ENCODE data around the gene FBXL17.

Gene FBXL17

DNA sequence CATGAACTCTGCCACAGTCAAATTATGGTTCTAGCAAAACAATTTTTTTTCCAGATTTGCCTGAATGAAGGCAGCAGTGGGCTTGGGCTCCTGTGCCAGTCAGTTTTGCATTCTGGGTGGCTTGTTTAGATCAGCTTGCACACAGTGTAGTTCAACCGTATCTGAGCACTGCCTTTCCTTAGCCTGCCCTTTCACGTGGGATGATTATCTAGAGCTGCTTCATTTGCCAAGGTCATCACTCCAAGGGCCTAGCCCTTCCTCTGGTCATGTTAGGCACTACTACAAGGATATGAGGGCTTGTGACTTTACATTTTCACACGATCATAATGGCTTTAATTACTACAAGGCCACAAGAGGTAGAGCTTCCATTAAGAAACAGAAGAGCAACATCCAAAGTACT lies 560.6 kb downstream of the FBXL17 start:
- TF ChIP-seq, protein P1, sequence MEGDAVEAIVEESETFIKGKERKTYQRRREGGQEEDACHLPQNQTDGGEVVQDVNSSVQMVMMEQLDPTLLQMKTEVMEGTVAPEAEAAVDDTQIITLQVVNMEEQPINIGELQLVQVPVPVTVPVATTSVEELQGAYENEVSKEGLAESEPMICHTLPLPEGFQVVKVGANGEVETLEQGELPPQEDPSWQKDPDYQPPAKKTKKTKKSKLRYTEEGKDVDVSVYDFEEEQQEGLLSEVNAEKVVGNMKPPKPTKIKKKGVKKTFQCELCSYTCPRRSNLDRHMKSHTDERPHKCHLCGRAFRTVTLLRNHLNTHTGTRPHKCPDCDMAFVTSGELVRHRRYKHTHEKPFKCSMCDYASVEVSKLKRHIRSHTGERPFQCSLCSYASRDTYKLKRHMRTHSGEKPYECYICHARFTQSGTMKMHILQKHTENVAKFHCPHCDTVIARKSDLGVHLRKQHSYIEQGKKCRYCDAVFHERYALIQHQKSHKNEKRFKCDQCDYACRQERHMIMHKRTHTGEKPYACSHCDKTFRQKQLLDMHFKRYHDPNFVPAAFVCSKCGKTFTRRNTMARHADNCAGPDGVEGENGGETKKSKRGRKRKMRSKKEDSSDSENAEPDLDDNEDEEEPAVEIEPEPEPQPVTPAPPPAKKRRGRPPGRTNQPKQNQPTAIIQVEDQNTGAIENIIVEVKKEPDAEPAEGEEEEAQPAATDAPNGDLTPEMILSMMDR (IDR thresholded peaks at IDR 0.05; ENCODE audit: low read depth, low read length) = no peak
- DNase-seq = no peak
- Histone ChIP-seq H3K4me1 (no peaks in the 10 kb centered on the region; the same call in 1 of the 2 replicates), H3K36me3 (no peaks in the 10 kb centered on the region), H3K9me3 (peaks cover 2% of the 10 kb centered on the region; the same call in 1 of the 2 replicates), H3K4me3 (ENCODE audit: low read depth, low read length) (no peak overlapping the region), H3K27me3 (no peaks in the 10 kb centered on the region)

GRCh38 chr5:107820429-107820828 lies 561.5 kb downstream of the FBXL17 start:
- TF ChIP-seq, protein P1 (IDR thresholded peaks at IDR 0.05; ENCODE audit: low read depth, low read length) = no peak
- Histone ChIP-seq H3K36me3 (no peaks in the 10 kb centered on the region), H3K4me3 (ENCODE audit: low read depth, low read length) (no peak overlapping the region), H3K9me3 (peaks cover 2% of the 10 kb centered on the region; the same call in 1 of the 2 replicates), H3K4me1 (no peaks in the 10 kb centered on the region; the same call in 1 of the 2 replicates), H3K27me3 (no peaks in the 10 kb centered on the region)
- DNase-seq = no peak

DNA sequence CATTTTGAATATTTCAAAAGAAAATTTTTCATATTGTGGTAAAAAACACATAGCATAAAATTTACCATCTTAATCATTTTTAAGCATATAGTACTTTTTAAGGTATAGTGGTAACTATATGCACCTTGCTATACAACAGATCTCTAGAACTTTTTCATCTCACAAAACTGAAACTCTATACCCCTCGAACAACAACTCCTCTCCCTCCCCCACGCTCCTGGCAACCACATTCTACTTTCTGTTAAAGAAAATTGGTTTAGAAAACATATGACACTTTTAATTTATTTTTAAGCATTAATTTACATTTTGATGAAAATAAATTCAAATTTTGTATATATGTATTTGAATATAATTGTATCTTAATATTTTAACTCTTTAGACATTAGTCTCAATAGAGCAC lies 563.9 kb downstream of the FBXL17 start:
- TF ChIP-seq, protein P1 (IDR thresholded peaks at IDR 0.05; ENCODE audit: low read depth, low read length) = no peak
- Histone ChIP-seq H3K27me3 (no peaks in the 10 kb centered on the region), H3K36me3 (no peaks in the 10 kb centered on the region), H3K4me1 (no peaks in the 10 kb centered on the region; the same call in 1 of the 2 replicates), H3K4me3 (ENCODE audit: low read depth, low read length) (no peak overlapping the region), H3K9me3 (peaks cover 2% of the 10 kb centered on the region; the same call in 1 of the 2 replicates)
- no peak for DNase-seq

DNA sequence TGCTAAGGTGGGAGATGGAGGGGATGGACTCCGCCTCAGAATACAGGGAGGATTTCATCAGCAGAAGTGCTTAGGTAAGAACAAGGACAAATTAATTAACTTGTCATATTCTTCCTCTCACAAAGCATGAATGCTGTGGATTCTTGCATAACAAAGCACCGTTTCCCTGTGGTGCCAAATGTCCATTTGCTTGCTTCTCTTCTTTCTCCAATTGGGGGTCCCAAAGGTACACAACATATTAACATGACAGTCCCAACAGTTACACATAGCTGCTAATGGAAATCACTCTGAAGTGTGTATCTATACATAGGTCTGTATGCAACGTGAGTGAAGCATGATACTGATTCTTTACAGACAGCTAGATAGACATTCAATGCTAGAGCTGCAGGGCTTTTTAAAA lies 564.5 kb downstream of the FBXL17 start:
- Histone ChIP-seq H3K27me3 (no peaks in the 10 kb centered on the region), H3K4me3 (ENCODE audit: low read depth, low read length) (no peak overlapping the region), H3K4me1 (no peaks in the 10 kb centered on the region; the same call in 1 of the 2 replicates), H3K36me3 (no peaks in the 10 kb centered on the region), H3K9me3 (peaks cover 2% of the 10 kb centered on the region; the same call in 1 of the 2 replicates)
- TF ChIP-seq, protein P1 (IDR thresholded peaks at IDR 0.05; ENCODE audit: low read depth, low read length) = no peak
- DNase-seq = no peak

- Histone ChIP-seq H3K4me3 (ENCODE audit: low read depth, low read length) (no peak overlapping the region), H3K9me3 (no peaks in the 10 kb centered on the region), H3K27me3 (no peaks in the 10 kb centered on the region), H3K36me3 (no peaks in the 10 kb centered on the region), H3K4me1 (peaks cover 3% of the 10 kb centered on the region; the same call in 1 of the 2 replicates)
- DNase-seq = no peak
- TF ChIP-seq, protein P1 (IDR thresholded peaks at IDR 0.05; ENCODE audit: low read depth, low read length) = no peak
These were observed 566.8 kb downstream of the FBXL17 start for GRCh38 chr5:107815109-107815508.

GRCh38 chr5:107814183-107814827 lies 567.6 kb downstream of the FBXL17 start:
- peaks cover 4% of the 10 kb centered on the region for H3K4me1 ChIP-seq
- no peaks in the 10 kb centered on the region for H3K36me3 ChIP-seq
- no peak overlapping the region for H3K4me3 ChIP-seq (ENCODE audit: low read depth, low read length)
- H3K27me3 ChIP-seq = no peaks in the 10 kb centered on the region
- no peaks in the 10 kb centered on the region for H3K9me3 ChIP-seq
- DNase-seq = no peak
- TF ChIP-seq, protein P1 (IDR thresholded peaks at IDR 0.05; ENCODE audit: low read depth, low read length) = no peak
